ENCODE data around the gene MKNK2.
"Not testable (repeated sequence)": the region's sequence is repeated elsewhere in the genome, so short reads cannot be mapped to it uniquely, and the experiment has no call there.

MKNK2 gene

GRCh38 chr19:2050991-2051772 lies at the start of gene MKNK2:
Gene MKNK2, minus strand, starts transcription at chr19:2051244. Its CDS starts 393 bp downstream, at chr19:2050851.
- Histone ChIP-seq H3K36me3 (ENCODE audit: control insufficient read depth, insufficient read depth, low read length) (peaks cover 16% of the 10 kb centered on the region), H3K27me3 (ENCODE audit: control insufficient read depth, insufficient read depth, low read length) (no peaks in the 10 kb centered on the region), H3K9me3 (ENCODE audit: control insufficient read depth, insufficient read depth, low read depth, low read length) (no peaks in the 10 kb centered on the region), H3K4me3 (ENCODE audit: low read depth, low read length) (peak within 1 kb of the TSS; percentile 95), H3K4me1 (ENCODE audit: control insufficient read depth, insufficient read depth, low read length) (peaks cover 24% of the 10 kb centered on the region; the same call in 1 of the 2 replicates), H3K27ac (ENCODE audit: low read depth, low read length) (peak within 1 kb of the TSS; percentile 77; the same call in 1 of the 2 replicates), H3K9ac (ENCODE audit: low read length) (peak within 1 kb of the TSS; percentile 79)

GRCh38 chr19:2100719-2101061 lies 49.6 kb upstream of the MKNK2 start:
- Histone ChIP-seq H3K9me3 (ENCODE audit: control insufficient read depth, insufficient read depth, low read depth, low read length) (peaks cover 7% of the 10 kb centered on the region), H3K36me3 (ENCODE audit: control insufficient read depth, insufficient read depth, low read length) (peaks cover 56% of the 10 kb centered on the region), H3K4me1 (ENCODE audit: control insufficient read depth, insufficient read depth, low read length) (0 out of 2 replicates have a peak, but pooled peaks cover 5% of the 10 kb centered on the region), H3K4me3 (ENCODE audit: low read depth, low read length) (no peak overlapping the region), H3K9ac (ENCODE audit: low read length) (no peak overlapping the region), H3K27ac (ENCODE audit: low read depth, low read length) (no peak overlapping the region), H3K27me3 (ENCODE audit: control insufficient read depth, insufficient read depth, low read length) (no peaks in the 10 kb centered on the region)

- Histone ChIP-seq H3K4me1 (ENCODE audit: control insufficient read depth, insufficient read depth, low read length) (0 out of 2 replicates have a peak, but pooled peaks cover 5% of the 10 kb centered on the region), H3K36me3 (ENCODE audit: control insufficient read depth, insufficient read depth, low read length) (peaks cover 51% of the 10 kb centered on the region), H3K27me3 (ENCODE audit: control insufficient read depth, insufficient read depth, low read length) (no peaks in the 10 kb centered on the region), H3K9me3 (ENCODE audit: control insufficient read depth, insufficient read depth, low read depth, low read length) (peaks cover 3% of the 10 kb centered on the region; the same call in 1 of the 2 replicates), H3K4me3 (ENCODE audit: low read depth, low read length) (no peak overlapping the region), H3K27ac (ENCODE audit: low read depth, low read length) (no peak overlapping the region), H3K9ac (ENCODE audit: low read length) (no peak overlapping the region)
These were observed 49.1 kb upstream of the MKNK2 start for GRCh38 chr19:2099937-2100718.

- Histone ChIP-seq H3K9me3 (ENCODE audit: control insufficient read depth, insufficient read depth, low read depth, low read length) (no peaks in the 10 kb centered on the region), H3K4me3 (ENCODE audit: low read depth, low read length) (no peak overlapping the region), H3K27me3 (ENCODE audit: control insufficient read depth, insufficient read depth, low read length) (no peaks in the 10 kb centered on the region), H3K36me3 (ENCODE audit: control insufficient read depth, insufficient read depth, low read length) (peaks cover 43% of the 10 kb centered on the region), H3K27ac (ENCODE audit: low read depth, low read length) (no peak overlapping the region), H3K9ac (ENCODE audit: low read length) (no peak overlapping the region), H3K4me1 (ENCODE audit: control insufficient read depth, insufficient read depth, low read length) (peaks cover 5% of the 10 kb centered on the region; the same call in 1 of the 2 replicates)
These were observed 48.0 kb upstream of the MKNK2 start for GRCh38 chr19:2099054-2099501.

- Histone ChIP-seq H3K4me1 (ENCODE audit: control insufficient read depth, insufficient read depth, low read length) (peaks cover 5% of the 10 kb centered on the region; the same call in 1 of the 2 replicates), H3K9ac (ENCODE audit: low read length) (no peak overlapping the region), H3K27me3 (ENCODE audit: control insufficient read depth, insufficient read depth, low read length) (no peaks in the 10 kb centered on the region), H3K9me3 (ENCODE audit: control insufficient read depth, insufficient read depth, low read depth, low read length) (no peaks in the 10 kb centered on the region), H3K4me3 (ENCODE audit: low read depth, low read length) (no peak overlapping the region), H3K27ac (ENCODE audit: low read depth, low read length) (no peak overlapping the region), H3K36me3 (ENCODE audit: control insufficient read depth, insufficient read depth, low read length) (peaks cover 31% of the 10 kb centered on the region)
These were observed 46.9 kb upstream of the MKNK2 start for GRCh38 chr19:2097886-2098327.

- Histone ChIP-seq H3K4me3 (ENCODE audit: low read depth, low read length) (peak overlapping the region; percentile 50), H3K27ac (ENCODE audit: low read depth, low read length) (no peak overlapping the region), H3K27me3 (ENCODE audit: control insufficient read depth, insufficient read depth, low read length) (no peaks in the 10 kb centered on the region), H3K36me3 (ENCODE audit: control insufficient read depth, insufficient read depth, low read length) (peaks cover 29% of the 10 kb centered on the region), H3K4me1 (ENCODE audit: control insufficient read depth, insufficient read depth, low read length) (peaks cover 5% of the 10 kb centered on the region; the same call in 1 of the 2 replicates), H3K9ac (ENCODE audit: low read length) (no peak overlapping the region), H3K9me3 (ENCODE audit: control insufficient read depth, insufficient read depth, low read depth, low read length) (no peaks in the 10 kb centered on the region)
These were observed 46.3 kb upstream of the MKNK2 start for GRCh38 chr19:2097203-2097885.

GRCh38 chr19:2096480-2097202 lies 45.6 kb upstream of the MKNK2 start, which contains the start of gene IZUMO4:
Gene IZUMO4, plus strand, starts transcription at chr19:2096915. Its CDS starts 31 bp downstream, at chr19:2096946.
- H3K27me3 ChIP-seq (ENCODE audit: control insufficient read depth, insufficient read depth, low read length): no peaks in the 10 kb centered on the region
- H3K4me3 ChIP-seq (ENCODE audit: low read depth, low read length): peak within 1 kb of the TSS; percentile 77
- peak within 1 kb of the TSS; percentile 68 for H3K9ac ChIP-seq (ENCODE audit: low read length)
- peaks cover 5% of the 10 kb centered on the region; the same call in 1 of the 2 replicates for H3K4me1 ChIP-seq (ENCODE audit: control insufficient read depth, insufficient read depth, low read length)
- peaks cover 22% of the 10 kb centered on the region for H3K36me3 ChIP-seq (ENCODE audit: control insufficient read depth, insufficient read depth, low read length)
- peak within 1 kb of the TSS; percentile 46; the same call in 1 of the 2 replicates for H3K27ac ChIP-seq (ENCODE audit: low read depth, low read length)
- no peaks in the 10 kb centered on the region for H3K9me3 ChIP-seq (ENCODE audit: control insufficient read depth, insufficient read depth, low read depth, low read length)

GRCh38 chr19:2096034-2096479 lies 45.0 kb upstream of the MKNK2 start, which contains the start of gene MOB3A:
Gene MOB3A, minus strand, starts transcription at chr19:2096326. Its CDS starts 17,766 bp downstream, at chr19:2078560.
- peaks cover 6% of the 10 kb centered on the region; the same call in 1 of the 2 replicates for H3K4me1 ChIP-seq (ENCODE audit: control insufficient read depth, insufficient read depth, low read length)

GRCh38 chr19:2091926-2092525 lies 41.0 kb upstream of the MKNK2 start:
- H3K4me1 ChIP-seq (ENCODE audit: control insufficient read depth, insufficient read depth, low read length): peaks cover 23% of the 10 kb centered on the region
- H3K4me3 ChIP-seq (ENCODE audit: low read depth, low read length); H3K36me3 ChIP-seq (ENCODE audit: control insufficient read depth, insufficient read depth, low read length); H3K27me3 ChIP-seq (ENCODE audit: control insufficient read depth, insufficient read depth, low read length); H3K27ac ChIP-seq (ENCODE audit: low read depth, low read length); H3K9me3 ChIP-seq (ENCODE audit: control insufficient read depth, insufficient read depth, low read depth, low read length); H3K9ac ChIP-seq (ENCODE audit: low read length): not testable (repeated sequence)

More at GRCh38 chr19:2096034-2096479, 45.0 kb upstream of the MKNK2 start, which contains the start of gene MOB3A:
- Histone ChIP-seq H3K27ac (ENCODE audit: low read depth, low read length) (peak within 1 kb of the TSS; percentile 46; the same call in 1 of the 2 replicates), H3K9me3 (ENCODE audit: control insufficient read depth, insufficient read depth, low read depth, low read length) (no peaks in the 10 kb centered on the region), H3K9ac (ENCODE audit: low read length) (peak within 1 kb of the TSS; percentile 68), H3K4me3 (ENCODE audit: low read depth, low read length) (peak within 1 kb of the TSS; percentile 77), H3K27me3 (ENCODE audit: control insufficient read depth, insufficient read depth, low read length) (no peaks in the 10 kb centered on the region), H3K36me3 (ENCODE audit: control insufficient read depth, insufficient read depth, low read length) (peaks cover 17% of the 10 kb centered on the region)

All from HUES6 (cell line).